Stimulated activated CD4-positive, alpha-beta T cell treated with anti-CD3 and anti-CD28 coated beads, Interleukin-4, amount 100 ng/mL, for 1 hour (primary cell): Measurements from ENCODE around the gene USP17L28.
"Not testable (repeated sequence)": the region's sequence is repeated elsewhere in the genome, so short reads cannot be mapped to it uniquely, and the experiment has no call there.

Source experiments
- DNase-seq: peaks from one replicate; pipeline ENCODE4 v3.0.0-alpha.2; 2020

The USP17L28 gene, protein sequence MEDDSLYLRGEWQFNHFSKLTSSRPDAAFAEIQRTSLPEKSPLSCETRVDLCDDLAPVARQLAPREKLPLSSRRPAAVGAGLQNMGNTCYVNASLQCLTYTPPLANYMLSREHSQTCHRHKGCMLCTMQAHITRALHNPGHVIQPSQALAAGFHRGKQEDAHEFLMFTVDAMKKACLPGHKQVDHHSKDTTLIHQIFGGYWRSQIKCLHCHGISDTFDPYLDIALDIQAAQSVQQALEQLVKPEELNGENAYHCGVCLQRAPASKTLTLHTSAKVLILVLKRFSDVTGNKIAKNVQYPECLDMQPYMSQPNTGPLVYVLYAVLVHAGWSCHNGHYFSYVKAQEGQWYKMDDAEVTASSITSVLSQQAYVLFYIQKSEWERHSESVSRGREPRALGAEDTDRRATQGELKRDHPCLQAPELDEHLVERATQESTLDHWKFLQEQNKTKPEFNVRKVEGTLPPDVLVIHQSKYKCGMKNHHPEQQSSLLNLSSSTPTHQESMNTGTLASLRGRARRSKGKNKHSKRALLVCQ

GRCh38 chr4:9348593-9348992 lies at the start of gene USP17L28:
USP17L28 (plus strand) TSS chr4:9348893; CDS start chr4:9348893, 0 bp downstream.
- not testable (repeated sequence) for DNase-seq

DNA sequence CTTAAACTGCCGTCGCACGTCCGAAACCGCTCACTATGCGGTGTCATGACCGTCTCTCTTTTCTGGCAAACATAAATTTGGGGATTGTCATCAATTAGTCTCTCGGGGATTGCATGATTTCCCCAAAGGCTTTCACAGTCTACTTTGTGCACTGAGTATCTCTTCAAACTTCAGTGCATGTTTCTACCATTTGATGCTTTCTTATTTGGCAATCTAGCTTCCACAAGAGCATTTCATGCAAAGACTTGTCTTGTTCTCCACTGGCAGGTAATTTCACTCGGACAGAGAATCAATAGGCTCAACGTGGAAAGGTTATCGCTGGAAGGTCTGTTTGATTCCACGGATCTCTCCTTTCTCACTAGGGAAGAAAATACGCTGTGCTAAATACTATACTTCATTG lies 24.5 kb upstream of the USP17L28 start:
- not testable (repeated sequence) for DNase-seq

- not testable (repeated sequence) for DNase-seq
Measured at GRCh38 chr4:9324865-9325264, 23.8 kb upstream of the USP17L28 start, which contains the start of gene USP17L24. USP17L24 (plus strand) TSS chr4:9325165; CDS start chr4:9325165, 0 bp downstream.

GRCh38 chr4:9329611-9330010 lies 19.1 kb upstream of the USP17L28 start, which contains the start of gene USP17L25:
USP17L25 (plus strand) TSS chr4:9329911; CDS start chr4:9329911, 0 bp downstream.
- DNase-seq, result not testable (repeated sequence)

- not testable (repeated sequence) for DNase-seq
Measured at GRCh38 chr4:9334358-9334757, 14.3 kb upstream of the USP17L28 start, which contains the start of gene USP17L26. USP17L26 (plus strand) TSS chr4:9334658; CDS start chr4:9334658, 0 bp downstream.

DNA sequence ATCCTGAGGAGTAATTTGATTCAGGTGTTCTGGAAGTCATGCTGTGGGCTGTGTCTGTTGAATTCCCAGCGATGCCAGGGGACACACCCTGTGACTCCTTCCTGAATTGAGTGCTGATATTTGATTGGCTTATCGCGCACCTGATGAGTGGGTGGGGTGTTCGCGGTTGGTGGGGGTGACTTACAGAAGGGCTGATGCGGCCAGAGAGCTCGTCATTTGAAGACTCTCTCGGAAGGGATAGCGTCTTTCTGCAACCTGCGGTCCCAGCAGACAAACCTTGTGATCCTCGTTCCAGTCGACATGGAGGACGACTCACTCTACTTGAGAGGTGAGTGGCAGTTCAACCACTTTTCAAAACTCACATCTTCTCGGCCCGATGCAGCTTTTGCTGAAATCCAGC lies 9.6 kb upstream of the USP17L28 start, which contains the start of gene USP17L5:
TSS of gene USP17L5 (plus strand) at position 301 of the 400 bp plus-strand sequence. CDS start at position 301, 0 bp downstream.
- DNase-seq, result not testable (repeated sequence)

- DNase-seq, result not testable (repeated sequence)
Measured at GRCh38 chr4:9343848-9344247, 4.8 kb upstream of the USP17L28 start, which contains the start of gene USP17L27. USP17L27 (plus strand) TSS chr4:9344148; CDS start chr4:9344148, 0 bp downstream.

DNA sequence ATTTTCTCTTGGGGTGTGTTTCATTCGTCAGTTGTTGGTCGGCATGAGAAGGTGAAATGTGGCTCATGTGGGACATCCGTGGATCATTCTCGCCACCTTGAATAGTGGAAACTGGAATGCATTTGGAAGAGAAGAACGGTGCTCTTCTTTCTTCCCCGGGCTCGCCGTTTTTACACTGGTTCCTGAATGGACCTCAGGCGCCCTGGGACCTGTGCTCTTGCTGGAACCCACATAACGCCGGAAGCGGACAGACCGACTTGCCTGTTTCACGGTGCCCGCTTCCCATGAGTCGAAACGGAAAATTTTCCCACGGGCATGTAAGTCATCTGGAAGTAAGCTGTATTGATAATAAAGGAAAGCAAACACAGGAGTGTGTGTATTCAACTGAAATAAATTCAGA lies 2.2 kb downstream of the USP17L28 start:
- not testable (repeated sequence) for DNase-seq

DNA sequence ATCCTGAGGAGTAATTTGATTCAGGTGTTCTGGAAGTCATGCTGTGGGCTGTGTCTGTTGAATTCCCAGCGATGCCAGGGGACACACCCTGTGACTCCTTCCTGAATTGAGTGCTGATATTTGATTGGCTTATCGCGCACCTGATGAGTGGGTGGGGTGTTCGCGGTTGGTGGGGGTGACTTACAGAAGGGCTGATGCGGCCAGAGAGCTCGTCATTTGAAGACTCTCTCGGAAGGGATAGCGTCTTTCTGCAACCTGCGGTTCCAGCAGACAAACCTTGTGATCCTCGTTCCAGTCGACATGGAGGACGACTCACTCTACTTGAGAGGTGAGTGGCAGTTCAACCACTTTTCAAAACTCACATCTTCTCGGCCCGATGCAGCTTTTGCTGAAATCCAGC lies 4.6 kb downstream of the USP17L28 start, which contains the start of gene USP17L29:
TSS of gene USP17L29 (plus strand) at position 301 of the 400 bp plus-strand sequence. CDS start at position 301, 0 bp downstream.
- not testable (repeated sequence) for DNase-seq

DNA sequence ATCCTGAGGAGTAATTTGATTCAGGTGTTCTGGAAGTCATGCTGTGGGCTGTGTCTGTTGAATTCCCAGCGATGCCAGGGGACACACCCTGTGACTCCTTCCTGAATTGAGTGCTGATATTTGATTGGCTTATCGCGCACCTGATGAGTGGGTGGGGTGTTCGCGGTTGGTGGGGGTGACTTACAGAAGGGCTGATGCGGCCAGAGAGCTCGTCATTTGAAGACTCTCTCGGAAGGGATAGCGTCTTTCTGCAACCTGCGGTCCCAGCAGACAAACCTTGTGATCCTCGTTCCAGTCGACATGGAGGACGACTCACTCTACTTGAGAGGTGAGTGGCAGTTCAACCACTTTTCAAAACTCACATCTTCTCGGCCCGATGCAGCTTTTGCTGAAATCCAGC lies 14.1 kb downstream of the USP17L28 start, which contains the start of gene USP17L30:
TSS of gene USP17L30 (plus strand) at position 301 of the 400 bp plus-strand sequence. CDS start at position 301, 0 bp downstream.
- not testable (repeated sequence) for DNase-seq

DNA sequence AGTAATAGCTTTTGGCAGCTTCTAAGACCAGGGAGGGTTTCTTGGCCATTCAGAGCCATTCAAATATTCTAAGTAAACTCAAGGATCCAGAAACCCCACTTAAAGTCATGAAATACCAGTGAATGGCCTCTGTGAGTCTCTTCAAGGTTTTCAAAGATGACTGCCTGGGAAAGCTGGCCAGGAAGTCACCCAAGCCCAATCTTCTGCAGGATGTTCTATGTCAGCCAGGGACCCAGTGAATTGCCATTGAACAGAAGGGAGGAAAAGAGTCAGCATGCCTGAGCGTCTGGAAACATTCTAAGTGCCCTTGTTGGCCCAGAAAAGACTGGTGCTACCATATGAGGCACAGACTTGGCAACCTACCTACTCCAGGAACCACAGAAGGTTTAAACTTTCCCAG lies 31.2 kb downstream of the USP17L28 start:
- not testable (repeated sequence) for DNase-seq

DNA sequence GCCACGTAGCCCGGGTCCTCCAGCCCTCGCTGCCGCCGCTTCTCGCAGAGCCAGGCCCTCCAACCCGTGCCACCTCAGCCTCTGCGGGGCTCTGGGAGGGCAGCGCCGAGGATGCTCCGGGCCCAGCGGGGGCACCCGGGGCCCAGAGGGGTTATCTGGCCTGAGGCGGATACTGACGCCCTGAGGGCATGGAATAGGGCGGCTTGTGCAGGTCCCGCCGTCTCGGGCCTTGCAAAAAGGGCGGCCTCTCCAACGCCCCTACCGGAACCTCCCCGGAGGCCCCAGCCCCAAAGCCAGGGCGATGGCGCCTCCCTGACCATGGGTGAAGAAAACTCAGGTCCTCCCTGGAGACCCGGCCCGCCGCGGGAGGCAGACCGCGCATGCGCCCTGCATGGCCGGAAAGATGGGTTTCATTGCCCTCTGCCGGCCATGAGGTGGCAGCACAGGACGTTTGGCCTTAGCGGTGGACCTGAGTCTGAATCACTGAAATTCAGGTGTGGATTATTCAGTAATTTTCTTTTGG lies 32.4 kb downstream of the USP17L28 start:
- DNase-seq, result peak; percentile 58

- DNase-seq, result no peak
Measured at GRCh38 chr4:9384126-9384525, 35.4 kb downstream of the USP17L28 start.

- not testable (repeated sequence) for DNase-seq
Measured at GRCh38 chr4:9389001-9389400, 40.3 kb downstream of the USP17L28 start.
